Measurements from ENCODE around the gene NKAPD1. TPM values are rescaled to one million over a fixed set of nuclear protein-coding genes. Genes with fewer than 3 reads are reported as not detected.
"Not testable (repeated sequence)": the region's sequence is repeated elsewhere in the genome, so short reads cannot be mapped to it uniquely, and the experiment has no call there.

The NKAPD1 gene
- total RNA-seq, 2 experiments from 2014 or later: 17.1 to 22.9 TPM

DNA sequence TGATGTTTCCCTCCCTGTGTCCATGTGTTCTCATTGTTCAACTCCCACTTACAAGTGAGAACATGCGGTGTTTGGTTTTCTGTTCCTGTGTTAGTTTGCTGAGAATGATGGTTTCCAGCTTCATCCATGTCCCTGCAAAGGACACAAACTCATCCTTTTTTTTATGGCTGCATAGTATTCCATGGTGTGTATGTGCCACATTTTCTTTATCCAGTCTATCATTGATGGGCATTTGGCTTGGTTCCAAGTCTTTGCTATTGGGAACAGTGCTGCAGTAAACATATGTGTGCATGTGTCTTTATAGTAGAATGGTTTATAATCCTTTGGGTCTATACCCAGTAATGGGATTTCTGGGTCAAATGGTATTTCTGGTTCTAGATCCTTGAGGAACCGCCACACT, 27.5 kb upstream of the NKAPD1 start:
- H3K27ac Mint-ChIP-seq; DNase-seq; ATAC-seq; H3K9me3 Mint-ChIP-seq (ENCODE audit: insufficient read depth); H3K27me3 Mint-ChIP-seq (ENCODE audit: low read depth); H3K4me3 Mint-ChIP-seq; CTCF ChIA-PET; POLR2A ChIA-PET: not testable (repeated sequence)
- H3K36me3 Mint-ChIP-seq (ENCODE audit: low read depth): peaks cover 64% of the 10 kb centered on the region
- peaks cover 22% of the 10 kb centered on the region for H3K4me1 Mint-ChIP-seq (ENCODE audit: low read depth)

DNA sequence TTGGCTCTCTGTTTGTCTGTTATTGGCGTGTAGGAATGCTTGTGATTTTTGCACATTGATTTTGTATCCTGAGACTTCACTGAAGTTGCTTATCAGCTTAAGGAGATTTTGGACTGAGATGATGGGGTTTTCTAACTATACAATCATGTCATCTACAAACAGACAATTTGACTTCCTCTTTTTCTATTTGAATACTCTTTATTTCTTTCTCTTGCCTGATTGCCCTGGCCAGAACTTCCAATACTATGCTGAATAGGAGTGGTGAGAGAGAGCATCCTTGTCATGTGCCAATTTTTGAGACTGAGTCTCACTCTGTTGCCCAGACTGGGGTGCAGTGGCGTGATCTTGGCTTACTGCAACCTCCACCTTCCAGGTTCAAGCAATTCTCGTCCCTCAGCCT, 25.8 kb upstream of the NKAPD1 start:
- POLR2A ChIA-PET; CTCF ChIA-PET; H3K27ac Mint-ChIP-seq; H3K4me3 Mint-ChIP-seq; ATAC-seq; H3K27me3 Mint-ChIP-seq (ENCODE audit: low read depth); DNase-seq; H3K9me3 Mint-ChIP-seq (ENCODE audit: insufficient read depth): not testable (repeated sequence)
- Mint-ChIP-seq H3K4me1 (ENCODE audit: low read depth) (peaks cover 12% of the 10 kb centered on the region), H3K36me3 (ENCODE audit: low read depth) (peaks cover 70% of the 10 kb centered on the region)

DNA sequence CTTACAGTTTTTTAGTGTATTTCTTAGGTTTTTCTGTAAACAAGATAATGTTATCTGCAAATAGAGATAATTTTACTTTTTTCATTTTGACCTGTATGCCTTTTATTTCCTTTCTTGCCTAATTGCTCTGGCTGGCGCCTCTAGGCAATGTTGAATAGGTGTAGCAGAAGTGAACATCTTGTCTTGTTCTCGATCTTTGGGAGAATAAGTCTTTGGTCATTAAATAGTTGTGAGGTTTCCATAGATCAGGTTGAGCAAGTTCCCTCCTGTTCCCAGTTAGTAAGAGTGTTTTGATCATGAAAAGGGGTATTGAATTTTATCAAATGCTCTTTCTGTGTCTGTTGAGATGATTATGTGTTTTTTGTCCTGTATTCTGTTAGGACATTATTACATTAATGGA, 24.3 kb upstream of the NKAPD1 start:
- ATAC-seq (no peak), DNase-seq (no peak)
- ChIA-PET CTCF (no interaction called here), POLR2A (no interaction called here)
- peaks cover 69% of the 10 kb centered on the region for H3K36me3 Mint-ChIP-seq (ENCODE audit: low read depth)
- H3K4me1 Mint-ChIP-seq (ENCODE audit: low read depth): peaks cover 12% of the 10 kb centered on the region
- H3K4me3 Mint-ChIP-seq: no peak overlapping the region
- H3K27me3 Mint-ChIP-seq (ENCODE audit: low read depth): no peaks in the 10 kb centered on the region
- no peaks in the 10 kb centered on the region for H3K9me3 Mint-ChIP-seq (ENCODE audit: insufficient read depth)
- H3K27ac Mint-ChIP-seq: no peak overlapping the region

DNA sequence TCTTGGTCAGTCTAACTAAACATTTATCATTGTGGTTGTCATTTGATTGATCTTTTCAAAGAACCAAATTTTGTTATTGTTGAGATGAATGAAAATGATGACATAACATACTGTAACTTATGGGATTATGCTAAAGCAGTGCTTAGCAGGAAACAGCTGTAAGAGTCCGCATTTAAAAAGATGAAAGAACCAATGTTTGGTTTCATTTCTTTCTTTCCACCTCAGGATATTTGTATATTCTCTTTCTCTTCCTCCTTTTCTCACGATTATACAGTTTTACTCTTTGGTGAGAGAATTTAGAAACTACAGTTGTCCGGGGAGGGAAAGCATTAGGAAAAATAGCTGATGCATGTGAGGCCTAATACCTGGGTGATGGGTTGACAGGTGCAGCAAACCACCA, 23.4 kb upstream of the NKAPD1 start:
- POLR2A ChIA-PET: interaction anchor here (1.0 kb wide), 1 partner anchor 14 kb away, joined by 3 read pairs; no protein-coding TSS in a partner anchor
- Mint-ChIP-seq H3K4me1 (ENCODE audit: low read depth) (peaks cover 12% of the 10 kb centered on the region), H3K36me3 (ENCODE audit: low read depth) (peaks cover 67% of the 10 kb centered on the region), H3K27ac (no peak overlapping the region), H3K27me3 (ENCODE audit: low read depth) (no peaks in the 10 kb centered on the region), H3K4me3 (no peak overlapping the region), H3K9me3 (ENCODE audit: insufficient read depth) (no peaks in the 10 kb centered on the region)
- ATAC-seq (no peak), DNase-seq (no peak)
- CTCF ChIA-PET: no interaction called here

DNA sequence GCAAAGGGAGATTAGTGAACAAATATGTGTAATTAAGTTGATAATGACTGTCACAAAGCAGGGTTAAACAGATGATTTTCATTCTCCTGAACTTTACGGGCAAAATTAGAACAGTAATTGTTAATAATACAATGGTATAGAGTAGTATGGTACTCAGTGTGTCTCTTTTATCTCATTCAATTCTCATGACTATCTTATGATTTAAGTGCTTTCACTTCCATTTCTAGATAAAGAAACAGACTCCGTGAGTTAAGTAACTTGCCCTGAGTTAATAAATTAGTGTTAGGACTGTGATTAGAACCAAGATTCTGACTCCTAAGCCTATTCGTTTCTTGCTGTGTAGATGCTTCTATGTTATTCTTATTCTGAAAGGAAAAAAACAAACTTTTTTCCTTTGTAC, 22.3 kb upstream of the NKAPD1 start:
- H3K27ac Mint-ChIP-seq: no peak overlapping the region
- peaks cover 12% of the 10 kb centered on the region for H3K4me1 Mint-ChIP-seq (ENCODE audit: low read depth)
- ChIA-PET POLR2A (interaction anchor here (1.0 kb wide), 1 partner anchor 13 kb away, joined by 3 read pairs; no protein-coding TSS in a partner anchor), CTCF (no interaction called here)
- no peaks in the 10 kb centered on the region for H3K9me3 Mint-ChIP-seq (ENCODE audit: insufficient read depth)
- ATAC-seq: no peak
- peaks cover 64% of the 10 kb centered on the region for H3K36me3 Mint-ChIP-seq (ENCODE audit: low read depth)
- no peak for DNase-seq
- H3K4me3 Mint-ChIP-seq: no peak overlapping the region
- H3K27me3 Mint-ChIP-seq (ENCODE audit: low read depth): no peaks in the 10 kb centered on the region

DNA sequence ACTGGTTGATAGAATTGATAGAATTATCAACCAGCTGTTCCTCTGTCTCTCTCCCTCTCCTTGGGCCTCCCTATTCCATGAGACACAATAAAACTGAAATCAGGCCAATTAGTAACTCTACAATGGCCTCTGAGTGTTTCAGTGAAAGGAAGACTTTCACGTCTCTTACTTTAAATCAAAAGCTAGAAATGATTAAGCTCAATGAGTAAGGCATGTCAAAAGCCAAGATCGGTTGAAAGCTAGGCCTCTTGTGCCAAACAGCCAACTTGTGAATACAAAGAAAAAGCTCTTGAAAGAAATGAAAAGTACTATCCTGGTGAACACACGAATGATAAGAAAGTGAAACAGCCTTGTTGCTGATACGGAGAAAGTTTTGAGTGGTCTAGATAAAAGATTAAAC, 16.9 kb upstream of the NKAPD1 start:
- Mint-ChIP-seq H3K27ac (peak overlapping the region; percentile 26), H3K9me3 (ENCODE audit: insufficient read depth) (no peaks in the 10 kb centered on the region), H3K4me1 (ENCODE audit: low read depth) (peaks cover 2% of the 10 kb centered on the region), H3K36me3 (ENCODE audit: low read depth) (peaks cover 45% of the 10 kb centered on the region), H3K27me3 (ENCODE audit: low read depth) (no peaks in the 10 kb centered on the region), H3K4me3 (no peak overlapping the region)
- ChIA-PET CTCF (interaction anchor here (0.7 kb wide), 1 partner anchor 20 kb away, joined by 3 read pairs; no protein-coding TSS in a partner anchor), POLR2A (interaction anchor here (0.6 kb wide), 1 partner anchor 13 kb away, joined by 3 read pairs; no protein-coding TSS in a partner anchor)
- DNase-seq (no peak), ATAC-seq (no peak)

DNA sequence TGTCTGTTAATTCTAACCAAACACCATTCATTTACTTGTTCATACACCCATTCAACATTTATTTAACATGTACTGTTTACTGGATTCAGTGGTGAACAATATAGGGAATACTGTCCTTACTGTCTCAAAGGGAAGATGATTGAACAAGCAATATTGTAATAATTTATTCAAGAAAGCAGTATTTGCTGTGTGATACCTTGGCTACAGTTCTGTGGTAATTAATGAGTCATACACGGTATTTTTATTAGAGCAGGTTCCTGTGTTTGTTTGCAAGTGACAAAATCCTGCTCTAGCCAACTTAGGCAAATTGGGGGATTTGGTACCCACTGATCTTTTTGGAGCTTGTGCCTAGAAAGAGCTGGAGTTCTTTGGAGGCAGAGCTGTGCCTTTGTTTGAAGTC, 16.0 kb upstream of the NKAPD1 start:
- peaks cover 40% of the 10 kb centered on the region for H3K36me3 Mint-ChIP-seq (ENCODE audit: low read depth)
- H3K9me3 Mint-ChIP-seq (ENCODE audit: insufficient read depth): no peaks in the 10 kb centered on the region
- H3K27ac Mint-ChIP-seq: no peak overlapping the region
- peaks cover 2% of the 10 kb centered on the region for H3K4me1 Mint-ChIP-seq (ENCODE audit: low read depth)
- ChIA-PET POLR2A (no interaction called here), CTCF (no interaction called here)
- no peak overlapping the region for H3K4me3 Mint-ChIP-seq
- no peaks in the 10 kb centered on the region for H3K27me3 Mint-ChIP-seq (ENCODE audit: low read depth)
- ATAC-seq (no peak), DNase-seq (no peak)

DNA sequence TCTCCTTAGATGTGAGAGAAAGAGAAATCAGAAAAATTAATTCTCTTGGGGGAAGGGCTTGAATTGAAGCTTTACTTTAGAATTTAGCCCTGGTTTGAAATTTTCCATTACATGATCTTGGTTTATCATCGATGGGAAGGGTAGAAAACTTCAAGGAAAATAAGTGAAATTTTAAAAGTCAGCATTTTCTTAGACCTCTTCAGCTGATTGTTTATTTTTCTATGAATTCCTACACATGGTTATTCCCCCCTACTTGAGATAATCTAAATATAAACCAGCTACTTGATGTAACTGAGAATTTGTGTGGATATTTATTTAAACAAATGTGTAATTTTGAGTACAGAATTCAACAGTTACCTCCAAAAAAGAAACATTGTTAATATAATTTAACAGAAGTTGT, 11.2 kb upstream of the NKAPD1 start:
- H3K4me3 Mint-ChIP-seq: no peak overlapping the region
- CTCF ChIA-PET: no interaction called here

DNA sequence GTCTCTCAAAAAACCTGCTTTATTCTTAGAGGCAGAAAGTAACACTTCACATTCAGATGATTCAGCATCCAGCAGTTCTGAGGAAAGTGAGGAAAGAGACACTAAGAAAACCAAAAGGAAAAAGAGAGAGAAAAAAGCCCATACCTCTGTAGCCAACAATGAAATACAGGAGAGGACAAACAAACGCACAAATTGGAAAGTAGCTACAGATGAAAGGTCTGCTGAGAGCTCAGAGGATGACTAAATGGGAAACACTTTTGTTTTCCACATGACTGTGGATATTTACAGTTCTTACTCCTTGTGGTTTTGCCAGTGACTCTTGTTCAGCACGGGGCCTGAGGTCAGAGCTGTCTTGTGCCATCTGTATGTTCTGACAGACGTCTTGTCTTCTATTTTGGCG, 8.6 kb downstream of the NKAPD1 start:
- Mint-ChIP-seq H3K27ac (peak overlapping the region; percentile 76), H3K4me3 (no peak overlapping the region), H3K4me1 (ENCODE audit: low read depth) (peaks cover 42% of the 10 kb centered on the region), H3K36me3 (ENCODE audit: low read depth) (peaks cover 73% of the 10 kb centered on the region), H3K27me3 (ENCODE audit: low read depth) (no peaks in the 10 kb centered on the region), H3K9me3 (ENCODE audit: insufficient read depth) (no peaks in the 10 kb centered on the region)
- ChIA-PET POLR2A (no interaction called here), CTCF (interaction anchor here (0.6 to 1.0 kb wide), 2 partner anchors 57 to 151 kb away, joined by 3 to 4 read pairs; partner anchors contain the start of gene DLAT)
- ATAC-seq (no peak), DNase-seq (no peak)

More for the DNA sequence above, 11.2 kb upstream of the NKAPD1 start:
- no peaks in the 10 kb centered on the region for H3K9me3 Mint-ChIP-seq (ENCODE audit: insufficient read depth)
- H3K27me3 Mint-ChIP-seq (ENCODE audit: low read depth): no peaks in the 10 kb centered on the region
- no peak overlapping the region for H3K27ac Mint-ChIP-seq
- DNase-seq: no peak
- peaks cover 10% of the 10 kb centered on the region for H3K36me3 Mint-ChIP-seq (ENCODE audit: low read depth)
- no peak for ATAC-seq
- no peaks in the 10 kb centered on the region for H3K4me1 Mint-ChIP-seq (ENCODE audit: low read depth)
- POLR2A ChIA-PET: no interaction called here

DNA sequence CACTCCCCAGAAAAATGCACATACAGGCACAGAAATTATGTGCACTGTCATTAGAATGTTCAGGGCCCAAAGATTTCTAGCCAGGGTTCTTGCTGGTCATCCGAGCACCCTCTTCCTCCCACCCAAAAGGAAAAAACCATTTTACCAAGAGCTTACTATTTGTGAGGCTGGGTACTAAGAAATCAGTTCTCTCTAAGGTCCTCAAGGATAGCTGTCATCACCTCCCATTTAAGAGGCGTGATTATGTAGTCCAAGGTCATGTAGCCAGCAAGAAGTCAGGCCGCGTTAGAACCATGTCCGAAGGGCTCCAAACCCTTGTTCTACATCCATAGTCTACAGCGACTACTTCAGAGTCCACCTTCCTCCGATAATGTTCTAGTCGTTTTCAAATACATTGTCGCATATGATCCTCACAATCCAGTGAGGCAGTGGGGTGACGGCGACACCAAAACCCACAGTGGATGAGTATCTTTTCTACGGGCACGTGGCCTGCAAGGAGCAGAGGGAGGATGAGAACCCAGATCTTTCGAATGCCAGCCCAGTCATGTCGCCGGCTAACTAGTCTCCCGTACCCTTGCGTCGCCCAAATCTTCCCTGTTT, 11.8 kb downstream of the NKAPD1 start:
- peaks cover 82% of the 10 kb centered on the region for H3K36me3 Mint-ChIP-seq (ENCODE audit: low read depth)
- peak; percentile 64 for DNase-seq
- no peaks in the 10 kb centered on the region for H3K27me3 Mint-ChIP-seq (ENCODE audit: low read depth)
- H3K4me3 Mint-ChIP-seq: peak overlapping the region; percentile 99
- H3K4me1 Mint-ChIP-seq (ENCODE audit: low read depth): peaks cover 60% of the 10 kb centered on the region
- ATAC-seq: peak; percentile 50
- peak overlapping the region; percentile 96 for H3K27ac Mint-ChIP-seq
- H3K9me3 Mint-ChIP-seq (ENCODE audit: insufficient read depth): no peaks in the 10 kb centered on the region
- ChIA-PET POLR2A (interaction anchor here (0.6 to 1.5 kb wide), 6 partner anchors 11 to 321 kb away, joined by 3 read pairs; partner anchors contain the start of genes NKAPD1 and PIH1D2), CTCF (interaction anchor here (0.9 to 2.5 kb wide), 4 partner anchors 90 to 214 kb away, joined by 4 to 9 read pairs (median 5); partner anchors contain the start of genes ALG9 and BCO2)

DNA sequence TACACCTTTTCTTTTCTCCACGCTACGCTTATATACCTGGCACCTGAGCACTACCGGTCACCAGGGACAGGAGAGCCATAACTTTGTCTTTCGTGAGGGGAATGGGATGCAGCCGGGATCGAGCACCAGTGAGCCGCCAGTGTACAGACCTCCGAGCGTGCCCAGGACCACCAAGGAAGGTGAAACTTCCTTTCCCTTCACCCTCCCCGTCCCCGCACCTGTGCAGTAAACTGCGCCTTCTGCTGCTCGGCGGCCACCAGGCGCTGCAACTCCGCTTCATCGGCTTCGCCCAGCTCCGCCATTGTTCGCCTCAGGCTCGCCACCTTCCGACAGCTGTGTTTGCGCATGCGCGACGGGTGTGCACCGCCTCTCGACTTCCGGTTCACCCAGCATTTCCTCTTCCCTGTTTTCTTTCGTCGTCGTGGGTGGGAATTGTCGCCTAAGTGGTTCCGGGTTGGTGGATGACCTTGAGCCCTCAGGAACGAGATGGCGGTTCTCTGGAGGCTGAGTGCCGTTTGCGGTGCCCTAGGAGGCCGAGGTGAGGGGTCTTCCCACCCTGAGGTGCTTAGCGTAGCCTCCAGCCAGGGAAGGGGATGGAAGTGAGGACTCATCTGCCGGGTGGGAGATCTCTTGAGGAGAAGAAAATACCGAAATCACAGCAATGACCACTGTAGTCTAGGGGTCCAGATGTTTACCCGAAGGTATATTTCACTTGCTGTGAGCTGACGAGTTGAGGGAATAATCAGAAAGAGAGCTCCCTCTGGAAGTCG, 12.5 kb downstream of the NKAPD1 start, which contains the start of the genes SDHD and TIMM8B:
Gene SDHD, plus strand, starts transcription at position 452 of the 770 bp plus-strand sequence. Its CDS starts 35 bp downstream, at position 487.
Gene TIMM8B, minus strand, starts transcription at position 335 of the 770 bp plus-strand sequence. Its CDS starts 33 bp downstream, at position 302.
- Mint-ChIP-seq H3K27ac (peak within 1 kb of the TSS; percentile 96), H3K36me3 (ENCODE audit: low read depth) (peaks cover 87% of the 10 kb centered on the region), H3K4me3 (peak within 1 kb of the TSS; percentile 99), H3K4me1 (ENCODE audit: low read depth) (peaks cover 58% of the 10 kb centered on the region), H3K9me3 (ENCODE audit: insufficient read depth) (no peaks in the 10 kb centered on the region), H3K27me3 (ENCODE audit: low read depth) (no peaks in the 10 kb centered on the region)
- ATAC-seq (peak; percentile 93), DNase-seq (peak; percentile 97)
- ChIA-PET POLR2A (interaction anchor here (0.6 to 1.5 kb wide), 9 partner anchors 11 to 322 kb away, joined by 3 to 5 read pairs (median 3); partner anchors contain the start of genes NKAPD1 and PIH1D2), CTCF (interaction anchor here (0.9 to 2.5 kb wide), 5 partner anchors 27 to 215 kb away, joined by 4 to 9 read pairs (median 5); partner anchors contain the start of genes ALG9 and BCO2)

Measured in activated CD8-positive, alpha-beta T cell treated with anti-CD3 and anti-CD28 coated beads, Interleukin-2, amount 10 ng/mL, durations not matched to agents 7 days and 5 days (primary cell).